K562 (cell line): ENCODE results near the gene PCSK6. TPM values are rescaled to one million over a fixed set of nuclear protein-coding genes. Genes with fewer than 3 reads are reported as not detected.

Experiments
- ATAC-seq: fragments of 200-7000 bp; cut with Tn5 transposase; 3 replicates; pipeline ENCODE4 v1.9.1; 2020; ENCODE audit warnings: moderate library complexity
- BruUV-seq: library from RNA; stranded (reverse); fragments of 400-500 nt; replicated peaks from 2 replicates; lab custom pipeline; 2021; lab: Mats Ljungman, UMichigan
- CTCF ChIA-PET: fragments of 300-600 bp; formaldehyde crosslinking; extraction: SDS; loops from one replicate; lab custom pipeline; 2021; ENCODE audit warnings: low intra/inter-chr PET ratio; lab: Yijun Ruan, JAX
- POLR2A ChIA-PET: fragments of 300-600, 350-650 bp; sonication (Branson Sonifier 250); formaldehyde crosslinking; extraction: SDS; loops from one replicate; lab custom pipeline; 2021; ENCODE audit warnings: antibody characterized with exemption, inconsistent platforms; lab: Yijun Ruan, JAX
- DNase-seq, 4 experiments: peaks; one replicate each; pipeline versions ENCODE4 v3.0.0 to v3.0.0-alpha.2; 2011 to 2018; ENCODE audit warnings: low spot score in 3 of 4, mixed read lengths in 3 of 4; ENCODE audit errors: extremely low read depth in 1 of 4
- FAIRE-seq: peaks from 2 replicates; lab custom pipeline; 2011; peaks lifted over from hg19 to GRCh38; lab: Jason Lieb, UNC
- H2AFZ ChIP-seq: 2 replicates; pipeline ENCODE4 v1.6.0; 2011; ENCODE audit warnings: low read depth, low read length, control low read depth, inconsistent platforms
- H3K27ac ChIP-seq: fragments of 200-600 bp; 3 replicates; pipeline ENCODE4 v1.8.0; 2011; ENCODE audit warnings: low read depth, mild to moderate bottlenecking, control low read depth, inconsistent platforms, low read length, moderate library complexity, mixed read lengths; ENCODE audit errors: extremely low read depth
- H3K27me3 ChIP-seq, 2 experiments: fragments of 300-600 bp in 1 of 2; 2 replicates in 1 of 2; 3 replicates in 1 of 2; pipeline versions ENCODE4 v1.6.0 to v1.8.0; 2011; ENCODE audit warnings: inconsistent platforms in 2 of 2, low read length in 2 of 2, mild to moderate bottlenecking in 1 of 2, mixed read lengths in 1 of 2, moderate library complexity in 1 of 2; ENCODE audit not compliant: control insufficient read depth in 2 of 2, insufficient read depth in 2 of 2
- H3K36me3 ChIP-seq: fragments of 300-600 bp; 3 replicates; pipeline ENCODE4 v1.8.0; 2011; ENCODE audit warnings: mild to moderate bottlenecking, low read length, inconsistent platforms; ENCODE audit not compliant: control insufficient read depth, insufficient read depth
- H3K4me1 ChIP-seq, 2 experiments: fragments of 200-600 bp in 1 of 2; replicated peaks in 1 of 2; 2 replicates in 1 of 2; 3 replicates in 1 of 2; pipeline versions ENCODE4 v1.5.1 to v1.8.0; 2011; ENCODE audit warnings: inconsistent platforms in 2 of 2, low read length in 2 of 2, mild to moderate bottlenecking in 1 of 2, mixed read lengths in 1 of 2, moderate library complexity in 1 of 2; ENCODE audit not compliant: control insufficient read depth in 2 of 2, insufficient read depth in 2 of 2
- H3K4me2 ChIP-seq: 2 replicates; pipeline ENCODE4 v1.6.1; 2011; ENCODE audit warnings: low read length, control low read depth, inconsistent platforms, mixed read lengths; ENCODE audit not compliant: insufficient read depth
- H3K4me3 ChIP-seq: fragments of 200-600 bp; sonication (generic), shearing (Covaris generic); 2 replicates; pipeline ENCODE4 v1.5.1; 2016; ENCODE audit warnings: control low read depth, inconsistent platforms
- H3K79me2 ChIP-seq: fragments of 200-600 bp; 3 replicates; pipeline ENCODE4 v1.8.0; 2011; ENCODE audit warnings: low read length, inconsistent platforms; ENCODE audit not compliant: control insufficient read depth, insufficient read depth
- H3K9ac ChIP-seq, 2 experiments: 2 replicates each; pipeline versions ENCODE4 v1.6.0 to v1.6.1; 2011; ENCODE audit warnings: low read depth in 2 of 2, low read length in 2 of 2, control low read depth in 1 of 2, inconsistent platforms in 1 of 2, mild to moderate bottlenecking in 1 of 2, mixed read lengths in 1 of 2; ENCODE audit not compliant: insufficient read depth in 1 of 2
- H3K9me1 ChIP-seq: one replicate; pipeline ENCODE4 v1.6.0; 2011; ENCODE audit warnings: inconsistent platforms, mild to moderate bottlenecking, low read length, moderate library complexity; ENCODE audit not compliant: control insufficient read depth, insufficient read depth
- H3K9me3 ChIP-seq: replicated peaks from 2 replicates; pipeline ENCODE4 v1.5.1; 2011; ENCODE audit warnings: low read depth, low read length, inconsistent platforms; ENCODE audit not compliant: control insufficient read depth, insufficient read depth
- H4K20me1 ChIP-seq: replicated peaks from 2 replicates; pipeline ENCODE4 v1.6.1; 2011; ENCODE audit warnings: low read length, inconsistent platforms, mixed read lengths; ENCODE audit not compliant: control insufficient read depth, insufficient read depth
- ARID2 ChIP-seq: fragments of 450-650 bp; IDR thresholded peaks from 2 replicates; pipeline ENCODE4 v1.6.1; 2017; ENCODE audit warnings: antibody characterized with exemption, mild to moderate bottlenecking
- NFXL1 ChIP-seq: fragments of 450-650 bp; formaldehyde crosslinking; IDR thresholded peaks from 2 replicates; pipeline ENCODE4 v1.4.0; 2021; ENCODE audit warnings: mild to moderate bottlenecking
- POLR2G ChIP-seq: fragments of 200-400 bp; formaldehyde crosslinking; IDR thresholded peaks from 2 replicates; pipeline ENCODE4 v1.6.1; 2017; ENCODE audit warnings: low read depth, mild to moderate bottlenecking, antibody characterized with exemption, low read length, moderate library complexity
- POU5F1 ChIP-seq: fragments of 150-350 bp; IDR thresholded peaks from 2 replicates; pipeline ENCODE4 v1.6.1; 2014; ENCODE audit warnings: borderline replicate concordance, low read length, low read depth, mild to moderate bottlenecking; ENCODE audit not compliant: partially characterized antibody
- ZBTB7A ChIP-seq: IDR thresholded peaks from 2 replicates; pipeline ENCODE4 v1.6.1; 2011; ENCODE audit warnings: low read depth, mild to moderate bottlenecking, low read length, moderate library complexity, borderline replicate concordance; ENCODE audit not compliant: control insufficient read depth
- WGBS: fragments of 100-300 bp; shearing (Covaris generic); methylation state at CpG from one replicate; pipeline ENCODE4 v1.1.6; 2016; ENCODE audit warnings: low coverage, mixed read lengths; ENCODE audit not compliant: insufficient coverage; ENCODE audit errors: missing lambda C conversion rate; 5-methylcytosine and 5-hydroxymethylcytosine counted together
- in situ Hi-C: fragments of 300-500 bp; cut with MboI; formaldehyde crosslinking; loops from 4 replicates; pipeline ENCODE4 v1.15.0; 2018; ENCODE audit warnings: inconsistent platforms, mixed read lengths
- intact Hi-C: fragments of 100-400 bp; cut with micrococcal nuclease; formaldehyde crosslinking; loops from 2 replicates; pipeline ENCODE4 v1.14.2; 2022
- polyA plus RNA-seq, 8 experiments: library from polyadenylated mRNA; depleted of rRNA in 4 of 8; stranded (reverse) in 5 of 8; unstranded in 3 of 8; fragments of >200 nt; fragmentation: Nextera tagmentation in 2 of 8; fragmentation: Illumina TruSeq in 1 of 8; extraction: Ambion mirVana in 2 of 8; extraction: Trizol in 1 of 8; gene quantifications; 2 replicates each; pipeline versions ENCODE4 v1.2.1 to v1.2.3, GENCODE V29; 2011 to 2014; ENCODE audit warnings: inconsistent platforms in 1 of 8, missing spikeins in 1 of 8
- total RNA-seq, 7 experiments: library from RNA; depleted of rRNA in 6 of 7; stranded (reverse); fragments of >200 nt in 6 of 7; fragmentation: Illumina TruSeq in 2 of 7; extraction: Trizol in 2 of 7; gene quantifications; 2 replicates each; pipeline versions ENCODE4 v1.2.1 to v1.2.3, GENCODE V29; 2011 to 2021; ENCODE audit warnings: low replicate concordance in 1 of 7
- TF ChIP-seq, protein P1 (sequence below): fragments of 250-450 bp; sonication (Bioruptor Pico); IDR thresholded peaks from 2 replicates; pipeline ENCODE4 v1.4.0; 2020; ENCODE audit warnings: mild to moderate bottlenecking, moderate library complexity, borderline replicate concordance
- TF ChIP-seq, protein P2 (sequence below): fragments of 450-650 bp; IDR thresholded peaks from 2 replicates; pipeline ENCODE4 v1.6.1; 2016; ENCODE audit warnings: low read depth

The PCSK6 gene
- total and polyA plus RNA-seq, 9 of the 15 experiments (the other 6 are each of a cell fraction or from before 2014, with no cell fraction given), result 2.2 to 32.6 (median 14.5) TPM

- TF ChIP-seq POLR2G, result no peak
- TF ChIP-seq, protein P1, sequence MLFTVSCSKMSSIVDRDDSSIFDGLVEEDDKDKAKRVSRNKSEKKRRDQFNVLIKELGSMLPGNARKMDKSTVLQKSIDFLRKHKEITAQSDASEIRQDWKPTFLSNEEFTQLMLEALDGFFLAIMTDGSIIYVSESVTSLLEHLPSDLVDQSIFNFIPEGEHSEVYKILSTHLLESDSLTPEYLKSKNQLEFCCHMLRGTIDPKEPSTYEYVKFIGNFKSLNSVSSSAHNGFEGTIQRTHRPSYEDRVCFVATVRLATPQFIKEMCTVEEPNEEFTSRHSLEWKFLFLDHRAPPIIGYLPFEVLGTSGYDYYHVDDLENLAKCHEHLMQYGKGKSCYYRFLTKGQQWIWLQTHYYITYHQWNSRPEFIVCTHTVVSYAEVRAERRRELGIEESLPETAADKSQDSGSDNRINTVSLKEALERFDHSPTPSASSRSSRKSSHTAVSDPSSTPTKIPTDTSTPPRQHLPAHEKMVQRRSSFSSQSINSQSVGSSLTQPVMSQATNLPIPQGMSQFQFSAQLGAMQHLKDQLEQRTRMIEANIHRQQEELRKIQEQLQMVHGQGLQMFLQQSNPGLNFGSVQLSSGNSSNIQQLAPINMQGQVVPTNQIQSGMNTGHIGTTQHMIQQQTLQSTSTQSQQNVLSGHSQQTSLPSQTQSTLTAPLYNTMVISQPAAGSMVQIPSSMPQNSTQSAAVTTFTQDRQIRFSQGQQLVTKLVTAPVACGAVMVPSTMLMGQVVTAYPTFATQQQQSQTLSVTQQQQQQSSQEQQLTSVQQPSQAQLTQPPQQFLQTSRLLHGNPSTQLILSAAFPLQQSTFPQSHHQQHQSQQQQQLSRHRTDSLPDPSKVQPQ, result no peak
- TF ChIP-seq NFXL1 (CRISPR knock-in tag), result no peak
Observed at GRCh38 chr15:101362359-101362758, 127.1 kb downstream of the PCSK6 start (continued).

DNA sequence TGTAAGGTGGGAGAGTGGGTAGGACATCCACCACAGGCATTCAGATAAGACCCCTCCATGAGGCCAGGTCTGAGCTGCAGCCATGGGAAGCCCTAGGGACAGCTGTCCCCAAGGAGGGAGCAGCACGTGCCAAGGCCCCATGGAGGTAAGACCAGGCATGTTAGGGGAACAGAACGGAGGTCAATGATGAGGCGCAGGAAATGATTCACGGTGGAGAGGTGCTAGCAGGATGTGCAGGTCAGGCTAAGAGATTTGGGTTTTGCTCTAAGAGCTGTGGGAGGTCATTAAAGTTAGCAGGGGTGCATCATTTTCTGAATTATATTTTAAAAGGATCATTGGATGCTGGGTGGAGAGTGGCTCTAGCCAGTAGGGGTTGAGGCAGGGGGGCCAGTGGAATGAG lies 128.1 kb downstream of the PCSK6 start:
- no TSS peak for BruUV-seq
- ChIA-PET POLR2A (no interaction called here), CTCF (no interaction called here)
- WGBS, result 59% methylated on average over 4 of the region's 4 CpGs
- FAIRE-seq (no peak), ATAC-seq (no peak), DNase-seq (no peak)
- Histone ChIP-seq H3K27me3 (peaks cover 0 to 4% of the 10 kb centered on the region in 2 experiments; a peak in 1 of 5 replicates), H3K9me3 (no peaks in the 10 kb centered on the region), H3K27ac (no peak overlapping the region), H3K4me1 (no peaks in the 10 kb centered on the region), H3K79me2 (no peaks in the 10 kb centered on the region), H3K9me1 (no peaks in the 10 kb centered on the region), H4K20me1 (peaks cover 8% of the 10 kb centered on the region), H2AFZ (no peak overlapping the region), H3K36me3 (no peaks in the 10 kb centered on the region; the same call in 2 of the 3 replicates), H3K4me2 (no peak overlapping the region), H3K9ac (no peak overlapping the region), H3K4me3 (no peak overlapping the region)
- in situ Hi-C loops (no loop called here), intact Hi-C loops (no loop called here)
- TF ChIP-seq, protein P2, sequence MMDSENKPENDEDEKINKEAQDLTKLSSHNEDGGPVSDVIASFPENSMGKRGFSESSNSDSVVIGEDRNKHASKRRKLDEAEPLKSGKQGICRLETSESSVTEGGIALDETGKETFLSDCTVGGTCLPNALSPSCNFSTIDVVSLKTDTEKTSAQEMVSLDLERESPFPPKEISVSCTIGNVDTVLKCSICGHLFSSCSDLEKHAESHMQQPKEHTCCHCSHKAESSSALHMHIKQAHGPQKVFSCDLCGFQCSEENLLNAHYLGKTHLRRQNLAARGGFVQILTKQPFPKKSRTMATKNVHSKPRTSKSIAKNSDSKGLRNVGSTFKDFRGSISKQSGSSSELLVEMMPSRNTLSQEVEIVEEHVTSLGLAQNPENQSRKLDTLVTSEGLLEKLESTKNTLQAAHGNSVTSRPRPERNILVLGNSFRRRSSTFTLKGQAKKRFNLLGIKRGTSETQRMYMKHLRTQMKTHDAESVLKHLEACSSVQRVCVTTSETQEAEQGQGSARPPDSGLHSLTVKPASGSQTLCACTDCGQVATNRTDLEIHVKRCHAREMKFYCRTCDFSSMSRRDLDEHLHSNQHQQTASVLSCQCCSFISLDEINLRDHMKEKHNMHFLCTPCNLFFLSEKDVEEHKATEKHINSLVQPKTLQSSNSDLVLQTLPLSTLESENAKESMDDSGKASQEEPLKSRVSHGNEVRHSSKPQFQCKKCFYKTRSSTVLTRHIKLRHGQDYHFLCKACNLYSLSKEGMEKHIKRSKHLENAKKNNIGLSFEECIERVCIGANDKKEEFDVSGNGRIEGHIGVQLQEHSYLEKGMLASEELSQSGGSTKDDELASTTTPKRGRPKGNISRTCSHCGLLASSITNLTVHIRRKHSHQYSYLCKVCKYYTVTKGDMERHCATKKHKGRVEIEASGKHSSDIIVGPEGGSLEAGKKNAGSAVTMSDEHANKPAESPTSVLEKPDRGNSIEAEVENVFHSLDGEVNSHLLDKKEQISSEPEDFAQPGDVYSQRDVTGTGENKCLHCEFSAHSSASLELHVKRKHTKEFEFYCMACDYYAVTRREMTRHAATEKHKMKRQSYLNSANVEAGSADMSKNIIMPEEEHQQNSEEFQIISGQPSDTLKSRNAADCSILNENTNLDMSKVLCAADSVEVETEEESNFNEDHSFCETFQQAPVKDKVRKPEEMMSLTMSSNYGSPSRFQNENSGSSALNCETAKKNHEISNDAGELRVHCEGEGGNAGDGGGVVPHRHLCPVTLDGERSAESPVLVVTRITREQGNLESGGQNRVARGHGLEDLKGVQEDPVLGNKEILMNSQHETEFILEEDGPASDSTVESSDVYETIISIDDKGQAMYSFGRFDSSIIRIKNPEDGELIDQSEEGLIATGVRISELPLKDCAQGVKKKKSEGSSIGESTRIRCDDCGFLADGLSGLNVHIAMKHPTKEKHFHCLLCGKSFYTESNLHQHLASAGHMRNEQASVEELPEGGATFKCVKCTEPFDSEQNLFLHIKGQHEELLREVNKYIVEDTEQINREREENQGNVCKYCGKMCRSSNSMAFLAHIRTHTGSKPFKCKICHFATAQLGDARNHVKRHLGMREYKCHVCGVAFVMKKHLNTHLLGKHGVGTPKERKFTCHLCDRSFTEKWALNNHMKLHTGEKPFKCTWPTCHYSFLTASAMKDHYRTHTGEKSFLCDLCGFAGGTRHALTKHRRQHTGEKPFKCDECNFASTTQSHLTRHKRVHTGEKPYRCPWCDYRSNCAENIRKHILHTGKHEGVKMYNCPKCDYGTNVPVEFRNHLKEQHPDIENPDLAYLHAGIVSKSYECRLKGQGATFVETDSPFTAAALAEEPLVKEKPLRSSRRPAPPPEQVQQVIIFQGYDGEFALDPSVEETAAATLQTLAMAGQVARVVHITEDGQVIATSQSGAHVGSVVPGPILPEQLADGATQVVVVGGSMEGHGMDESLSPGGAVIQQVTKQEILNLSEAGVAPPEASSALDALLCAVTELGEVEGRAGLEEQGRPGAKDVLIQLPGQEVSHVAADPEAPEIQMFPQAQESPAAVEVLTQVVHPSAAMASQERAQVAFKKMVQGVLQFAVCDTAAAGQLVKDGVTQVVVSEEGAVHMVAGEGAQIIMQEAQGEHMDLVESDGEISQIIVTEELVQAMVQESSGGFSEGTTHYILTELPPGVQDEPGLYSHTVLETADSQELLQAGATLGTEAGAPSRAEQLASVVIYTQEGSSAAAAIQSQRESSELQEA, result no peak
- TF ChIP-seq ZBTB7A, result no peak
- TF ChIP-seq ARID2, result no peak
- TF ChIP-seq POU5F1, result no peak
